GM21447 (cell line): Measurements from ENCODE around the gene NLRC5.

Experiments
- ATAC-seq: cut with Tn5 transposase; IDR thresholded peaks from one replicate; pipeline ENCODE4 v1.9.1; 2021; ENCODE audit not compliant: unreplicated experiment

NLRC5 gene, protein sequence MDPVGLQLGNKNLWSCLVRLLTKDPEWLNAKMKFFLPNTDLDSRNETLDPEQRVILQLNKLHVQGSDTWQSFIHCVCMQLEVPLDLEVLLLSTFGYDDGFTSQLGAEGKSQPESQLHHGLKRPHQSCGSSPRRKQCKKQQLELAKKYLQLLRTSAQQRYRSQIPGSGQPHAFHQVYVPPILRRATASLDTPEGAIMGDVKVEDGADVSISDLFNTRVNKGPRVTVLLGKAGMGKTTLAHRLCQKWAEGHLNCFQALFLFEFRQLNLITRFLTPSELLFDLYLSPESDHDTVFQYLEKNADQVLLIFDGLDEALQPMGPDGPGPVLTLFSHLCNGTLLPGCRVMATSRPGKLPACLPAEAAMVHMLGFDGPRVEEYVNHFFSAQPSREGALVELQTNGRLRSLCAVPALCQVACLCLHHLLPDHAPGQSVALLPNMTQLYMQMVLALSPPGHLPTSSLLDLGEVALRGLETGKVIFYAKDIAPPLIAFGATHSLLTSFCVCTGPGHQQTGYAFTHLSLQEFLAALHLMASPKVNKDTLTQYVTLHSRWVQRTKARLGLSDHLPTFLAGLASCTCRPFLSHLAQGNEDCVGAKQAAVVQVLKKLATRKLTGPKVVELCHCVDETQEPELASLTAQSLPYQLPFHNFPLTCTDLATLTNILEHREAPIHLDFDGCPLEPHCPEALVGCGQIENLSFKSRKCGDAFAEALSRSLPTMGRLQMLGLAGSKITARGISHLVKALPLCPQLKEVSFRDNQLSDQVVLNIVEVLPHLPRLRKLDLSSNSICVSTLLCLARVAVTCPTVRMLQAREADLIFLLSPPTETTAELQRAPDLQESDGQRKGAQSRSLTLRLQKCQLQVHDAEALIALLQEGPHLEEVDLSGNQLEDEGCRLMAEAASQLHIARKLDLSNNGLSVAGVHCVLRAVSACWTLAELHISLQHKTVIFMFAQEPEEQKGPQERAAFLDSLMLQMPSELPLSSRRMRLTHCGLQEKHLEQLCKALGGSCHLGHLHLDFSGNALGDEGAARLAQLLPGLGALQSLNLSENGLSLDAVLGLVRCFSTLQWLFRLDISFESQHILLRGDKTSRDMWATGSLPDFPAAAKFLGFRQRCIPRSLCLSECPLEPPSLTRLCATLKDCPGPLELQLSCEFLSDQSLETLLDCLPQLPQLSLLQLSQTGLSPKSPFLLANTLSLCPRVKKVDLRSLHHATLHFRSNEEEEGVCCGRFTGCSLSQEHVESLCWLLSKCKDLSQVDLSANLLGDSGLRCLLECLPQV (N-terminal part only)

DNA sequence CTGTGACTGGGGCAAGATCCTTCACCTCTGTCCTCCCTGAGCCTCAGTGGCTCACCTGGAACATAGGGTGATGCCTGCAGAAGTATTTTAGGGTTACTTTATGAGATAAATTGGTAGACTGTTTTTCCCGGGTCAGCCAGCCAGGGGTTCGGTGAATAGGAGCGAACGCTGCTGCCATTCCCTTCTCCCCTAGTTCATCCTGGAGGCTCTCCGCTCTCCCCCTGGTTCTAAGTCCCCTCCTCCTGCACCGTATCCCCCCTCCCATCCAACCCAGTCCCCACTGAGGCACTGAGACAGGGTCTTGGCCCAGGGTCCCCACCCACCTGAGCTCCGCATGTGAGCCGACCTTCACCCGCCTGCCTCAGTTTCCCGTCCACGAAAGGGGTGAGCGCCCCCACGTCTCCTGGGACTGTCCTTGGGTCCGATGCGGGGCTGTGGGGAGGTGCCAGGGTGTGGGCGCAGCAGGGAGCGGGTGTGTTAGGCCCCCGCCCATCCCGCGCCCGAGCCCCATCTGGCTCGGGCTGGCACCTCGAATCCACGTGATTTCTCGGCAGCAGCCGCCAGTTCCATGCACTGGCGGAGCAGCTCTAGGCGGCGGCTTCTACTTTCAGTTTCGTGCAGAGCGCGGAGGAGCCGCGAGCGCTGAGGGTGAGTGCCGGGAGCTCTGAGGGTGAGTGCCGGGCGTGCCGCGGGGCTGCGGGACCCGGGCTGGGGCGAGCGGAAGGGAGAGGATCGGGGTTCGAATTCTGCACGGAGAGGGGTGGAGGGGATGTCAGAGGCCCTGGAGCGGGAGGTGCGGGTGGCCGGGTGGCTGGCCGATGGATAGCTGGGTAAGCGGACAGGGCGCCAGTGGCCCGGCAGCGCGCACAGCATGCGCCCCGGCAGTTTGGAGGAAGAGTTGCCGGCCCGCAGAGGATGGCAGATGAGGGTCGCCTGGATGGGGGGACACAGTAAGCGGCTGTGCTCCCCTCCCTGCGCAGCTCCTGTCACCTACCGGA lies at the start of gene NLRC5:
TSS of gene NLRC5 (plus strand) at position 610 of the 998 bp plus-strand sequence. CDS start 31,156 bp downstream, outside the sequence.
- ATAC-seq, result peak; percentile 69

DNA sequence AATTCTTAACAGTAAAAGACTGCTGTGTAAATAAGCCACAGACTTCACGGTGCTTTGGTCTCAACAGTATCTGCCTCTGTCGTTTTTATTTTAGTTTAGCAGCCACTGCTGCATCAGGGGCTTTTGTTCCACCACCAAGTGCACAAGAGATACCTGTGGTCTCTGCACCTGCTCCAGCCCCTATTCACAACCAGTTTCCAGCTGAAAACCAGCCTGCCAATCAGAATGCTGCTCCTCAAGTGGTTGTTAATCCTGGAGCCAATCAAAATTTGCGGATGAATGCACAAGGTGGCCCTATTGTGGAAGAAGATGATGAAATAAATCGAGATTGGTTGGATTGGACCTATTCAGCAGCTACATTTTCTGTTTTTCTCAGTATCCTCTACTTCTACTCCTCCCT lies 49.6 kb upstream of the NLRC5 start:
- no peak for ATAC-seq

DNA sequence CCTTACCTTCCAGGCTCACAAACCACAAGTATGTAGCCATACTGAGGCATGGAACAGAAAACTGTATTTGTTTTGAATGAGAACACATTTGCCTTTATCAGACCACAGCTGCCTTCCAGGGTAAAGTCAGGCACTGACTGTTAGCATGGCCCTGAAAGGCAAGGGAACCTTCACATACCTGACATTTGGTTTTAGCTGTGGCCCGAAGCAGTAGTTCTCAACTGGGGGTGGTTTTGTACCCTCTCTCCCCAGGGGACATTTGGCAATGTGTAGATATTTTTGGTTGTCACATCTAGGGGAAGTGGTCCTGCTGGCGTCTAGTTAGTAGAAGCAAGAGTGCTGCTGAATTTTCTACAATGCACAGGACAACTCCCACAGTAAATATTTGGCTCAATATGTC lies 48.3 kb upstream of the NLRC5 start:
- no peak for ATAC-seq

DNA sequence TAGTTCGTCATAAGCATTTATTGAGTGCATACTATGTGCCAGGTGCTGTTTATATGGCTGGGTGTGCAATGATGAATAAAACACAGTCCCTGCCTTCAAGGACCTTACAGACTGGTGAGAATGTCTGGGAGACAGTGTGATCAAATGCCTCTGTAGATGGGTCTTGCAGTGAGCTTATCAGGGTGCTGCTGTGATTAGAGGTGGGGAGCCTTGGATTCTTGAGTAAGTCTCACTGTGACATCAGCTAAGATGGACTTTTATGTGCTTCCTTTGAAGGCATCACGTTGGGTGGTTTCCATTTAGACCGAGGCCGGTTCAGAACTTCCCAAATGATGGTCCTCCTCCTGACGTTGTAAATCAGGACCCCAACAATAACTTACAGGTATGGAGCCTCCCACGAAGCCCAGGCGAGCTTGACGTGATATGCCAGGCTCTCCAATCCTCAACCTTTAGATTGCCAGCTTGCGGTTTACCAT lies 47.5 kb upstream of the NLRC5 start:
- ATAC-seq, result no peak

DNA sequence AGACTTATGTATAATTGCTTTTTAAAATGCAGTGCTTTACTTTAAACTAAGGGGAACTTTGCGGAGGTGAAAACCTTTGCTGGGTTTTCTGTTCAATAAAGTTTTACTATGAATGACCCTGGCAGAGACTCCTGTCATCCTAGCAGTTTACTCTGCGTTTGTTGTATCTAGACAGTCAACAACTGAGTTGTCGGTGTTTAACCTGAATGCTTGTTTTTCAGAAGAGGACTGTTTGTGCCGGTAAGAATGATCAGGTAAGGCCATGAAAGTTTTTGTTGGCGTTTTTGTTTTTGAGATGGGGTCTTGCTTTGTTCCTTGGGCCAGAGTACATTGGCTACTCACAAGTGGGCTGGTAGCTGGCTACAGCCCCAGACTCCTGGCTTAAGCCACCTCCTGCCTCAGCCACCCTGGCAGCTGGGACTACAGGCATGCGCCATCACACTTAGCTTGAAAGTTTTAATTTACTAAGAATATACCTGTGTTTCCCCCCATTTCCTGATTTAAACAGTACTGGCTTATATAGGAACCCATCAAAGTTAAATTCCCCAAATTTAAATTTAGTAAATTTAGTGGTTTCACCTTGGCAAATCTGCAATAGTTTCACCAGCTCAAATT lies 45.5 kb upstream of the NLRC5 start:
- no peak for ATAC-seq

DNA sequence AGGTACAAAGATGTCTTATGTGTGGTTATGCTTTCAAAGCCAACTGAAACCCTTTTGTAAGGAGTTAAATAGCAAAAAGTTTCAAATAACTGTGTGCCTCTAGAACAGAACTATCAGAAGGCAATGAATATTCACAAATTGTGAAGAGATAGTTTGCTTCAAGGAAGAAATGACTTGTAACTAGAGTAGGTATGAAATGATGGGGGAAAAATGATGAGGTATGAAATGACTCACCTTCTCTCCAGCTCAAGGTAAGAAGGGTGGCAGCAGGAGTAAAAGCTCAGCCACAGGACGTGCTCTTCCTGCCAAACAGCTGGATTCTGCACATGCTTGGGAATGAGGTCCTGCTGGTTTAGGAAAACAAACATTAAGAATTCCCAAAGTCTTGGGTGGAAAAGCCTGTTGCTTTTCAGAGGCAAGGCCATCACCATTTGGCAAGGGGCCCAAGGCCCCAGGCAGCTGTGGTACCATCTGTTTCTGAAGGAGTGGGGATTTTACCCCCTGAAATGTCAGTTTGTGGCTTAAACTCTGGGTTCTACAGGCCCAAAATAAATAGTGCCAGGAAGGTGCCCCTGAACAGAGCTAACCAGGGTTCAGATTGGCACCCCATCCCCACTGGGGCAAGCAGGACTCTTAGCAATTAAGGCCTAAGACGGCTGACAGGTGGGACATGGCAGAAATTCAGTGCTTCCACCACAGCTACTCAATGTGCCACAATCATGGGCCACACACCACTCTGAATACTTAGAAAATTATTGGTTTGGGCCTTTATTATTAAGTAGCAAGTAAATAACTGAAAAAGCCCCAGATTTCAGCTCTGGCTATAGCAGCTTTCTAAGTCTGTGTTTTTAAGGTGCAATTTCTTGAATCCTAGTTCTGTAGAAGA lies 44.2 kb upstream of the NLRC5 start:
- no peak for ATAC-seq

DNA sequence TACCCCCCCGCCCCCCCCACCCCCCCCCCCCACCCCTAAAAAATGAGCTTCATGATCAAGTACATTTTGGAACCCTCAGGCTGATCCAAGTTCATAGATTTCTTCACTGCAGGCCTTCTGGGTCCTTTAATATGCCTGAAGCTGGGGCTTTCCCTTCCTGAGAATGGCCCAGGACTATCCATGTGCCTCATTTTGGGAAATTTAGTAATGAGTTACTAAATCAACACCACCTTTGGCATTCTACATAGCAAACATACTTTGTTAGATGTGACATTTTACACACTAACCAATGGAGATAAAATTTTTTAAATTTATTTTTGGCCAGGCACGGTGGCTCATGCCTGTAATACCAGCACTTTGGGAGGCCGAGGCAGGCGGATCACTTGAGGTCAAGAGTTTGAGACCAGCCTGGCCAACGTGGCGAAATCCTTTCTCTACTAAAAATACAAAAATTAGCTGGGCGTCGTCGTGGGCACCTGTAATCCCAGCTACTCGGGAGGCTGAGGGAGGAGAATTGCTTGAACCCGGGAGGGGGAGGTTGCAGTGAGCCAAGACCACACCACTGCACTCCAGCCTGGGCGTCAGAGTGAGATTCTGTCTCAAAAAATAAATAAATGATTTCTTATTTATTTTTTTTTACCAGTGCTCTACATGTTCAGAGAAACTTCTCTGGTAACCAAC lies 43.4 kb upstream of the NLRC5 start:
- ATAC-seq, result no peak

DNA sequence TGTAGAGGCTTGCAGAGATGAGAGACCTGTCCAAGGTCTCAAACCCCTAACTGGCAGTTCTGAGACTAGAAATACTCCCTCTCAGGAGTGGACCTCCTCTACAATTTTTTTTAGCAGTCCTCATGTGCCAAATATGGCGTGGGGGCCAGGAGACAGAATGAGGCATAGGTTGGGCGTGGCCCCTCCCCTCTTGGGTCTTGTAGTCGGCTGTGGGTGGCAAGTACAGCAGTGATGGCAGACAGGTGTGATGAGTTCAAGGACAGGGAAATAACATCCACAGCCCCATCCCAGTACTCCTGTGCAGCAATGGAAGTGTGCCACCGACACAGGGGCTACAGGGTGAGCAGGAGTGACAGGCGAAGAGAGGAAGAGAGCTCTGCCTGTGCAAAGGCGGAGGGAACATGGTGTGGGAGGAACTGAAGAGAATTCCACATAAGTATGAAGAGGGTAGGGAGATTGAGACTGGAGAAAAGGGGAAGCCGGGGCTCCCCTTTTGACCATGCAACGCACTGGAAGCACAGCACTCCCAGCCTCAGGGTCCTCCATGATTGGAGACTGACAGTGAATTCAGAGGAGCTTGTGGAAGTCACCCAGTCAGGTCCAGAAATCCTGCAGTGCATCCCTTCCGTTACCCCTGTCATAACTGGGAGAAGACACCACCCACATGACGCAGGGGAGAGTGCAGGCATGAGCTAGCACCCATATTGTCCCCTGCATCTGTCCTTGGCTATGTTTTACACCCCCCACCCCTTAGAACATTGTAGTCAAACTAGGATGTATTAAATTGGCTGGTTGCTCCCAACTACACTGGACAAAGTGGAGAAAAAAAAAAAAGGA lies 42.4 kb upstream of the NLRC5 start:
- ATAC-seq, result no peak

DNA sequence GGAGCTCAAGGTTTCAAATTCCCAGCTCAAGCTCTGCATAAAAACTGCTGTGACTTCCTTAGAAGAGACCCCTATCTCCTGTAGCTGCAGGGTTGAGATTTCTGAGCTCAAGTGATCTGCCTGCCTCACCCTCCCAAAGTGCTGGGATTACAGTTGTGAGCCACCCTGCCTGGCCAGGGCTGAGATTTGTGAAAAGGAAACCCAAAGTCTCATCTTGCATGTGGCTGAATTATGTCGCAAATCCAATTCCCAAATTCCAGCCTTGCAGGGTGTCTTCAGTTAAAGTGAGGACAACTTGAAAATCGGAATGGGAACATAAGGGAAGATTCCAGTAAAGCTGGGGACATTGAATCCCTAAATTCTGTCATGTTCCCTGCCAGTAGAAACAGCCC lies 41.8 kb upstream of the NLRC5 start:
- ATAC-seq, result no peak

DNA sequence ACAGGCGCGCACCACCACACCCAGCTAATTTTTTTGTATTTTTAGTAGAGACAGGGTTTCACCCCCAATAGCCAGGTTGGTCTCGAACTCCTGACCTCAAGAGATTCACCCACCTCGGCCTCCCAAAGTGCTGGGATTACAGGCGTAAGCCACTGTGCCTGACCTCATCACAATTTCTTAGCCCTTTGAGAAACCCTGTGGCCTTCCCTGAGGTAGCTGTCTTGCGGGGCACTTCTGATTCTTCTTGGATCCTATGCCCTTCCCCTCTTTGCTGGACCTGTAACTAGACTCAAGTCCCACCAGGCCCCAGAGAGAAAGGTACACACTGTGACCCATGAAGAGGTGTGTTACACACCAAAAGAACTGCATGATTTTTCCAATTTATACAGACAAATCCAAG lies 41.1 kb upstream of the NLRC5 start:
- ATAC-seq, result no peak

DNA sequence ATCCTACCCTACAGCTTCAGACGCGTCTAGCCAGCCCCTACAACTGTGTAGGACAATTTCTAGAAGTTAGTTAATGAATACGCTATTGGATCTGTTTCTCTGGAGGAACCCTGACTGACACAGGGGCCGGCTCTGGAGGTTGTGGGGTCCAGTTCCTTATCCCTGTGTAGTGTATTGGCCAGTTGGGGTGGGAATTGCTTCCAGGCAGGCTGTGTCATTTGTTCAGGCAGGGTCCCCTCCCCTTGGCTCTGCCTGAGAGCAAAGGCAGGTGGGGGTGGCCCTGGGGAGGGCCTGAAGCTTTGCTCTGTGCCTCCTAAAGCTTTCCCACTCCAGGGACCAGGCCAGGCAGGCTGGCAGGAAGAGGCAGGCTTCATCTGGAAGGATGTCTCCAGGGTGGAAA lies 39.3 kb upstream of the NLRC5 start:
- no peak for ATAC-seq

DNA sequence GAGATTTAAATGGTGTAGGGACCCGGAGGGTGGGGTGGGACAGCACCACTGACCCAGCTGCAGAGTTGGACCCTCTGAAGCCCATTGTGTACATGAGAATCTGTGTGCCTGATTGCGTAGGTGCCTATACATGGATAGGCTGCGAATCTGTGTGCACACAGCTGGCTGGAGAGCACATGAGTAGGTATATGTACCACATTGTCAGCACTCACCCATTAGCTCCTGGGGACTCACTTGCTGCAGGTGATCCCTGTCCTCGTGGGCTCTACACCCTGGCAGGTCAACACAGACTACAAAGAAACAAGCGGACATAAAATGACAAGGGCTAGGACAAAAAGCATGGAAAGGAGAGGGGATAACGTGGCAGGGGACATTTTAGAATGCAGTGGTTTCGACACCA lies 38.9 kb upstream of the NLRC5 start:
- ATAC-seq, result no peak

DNA sequence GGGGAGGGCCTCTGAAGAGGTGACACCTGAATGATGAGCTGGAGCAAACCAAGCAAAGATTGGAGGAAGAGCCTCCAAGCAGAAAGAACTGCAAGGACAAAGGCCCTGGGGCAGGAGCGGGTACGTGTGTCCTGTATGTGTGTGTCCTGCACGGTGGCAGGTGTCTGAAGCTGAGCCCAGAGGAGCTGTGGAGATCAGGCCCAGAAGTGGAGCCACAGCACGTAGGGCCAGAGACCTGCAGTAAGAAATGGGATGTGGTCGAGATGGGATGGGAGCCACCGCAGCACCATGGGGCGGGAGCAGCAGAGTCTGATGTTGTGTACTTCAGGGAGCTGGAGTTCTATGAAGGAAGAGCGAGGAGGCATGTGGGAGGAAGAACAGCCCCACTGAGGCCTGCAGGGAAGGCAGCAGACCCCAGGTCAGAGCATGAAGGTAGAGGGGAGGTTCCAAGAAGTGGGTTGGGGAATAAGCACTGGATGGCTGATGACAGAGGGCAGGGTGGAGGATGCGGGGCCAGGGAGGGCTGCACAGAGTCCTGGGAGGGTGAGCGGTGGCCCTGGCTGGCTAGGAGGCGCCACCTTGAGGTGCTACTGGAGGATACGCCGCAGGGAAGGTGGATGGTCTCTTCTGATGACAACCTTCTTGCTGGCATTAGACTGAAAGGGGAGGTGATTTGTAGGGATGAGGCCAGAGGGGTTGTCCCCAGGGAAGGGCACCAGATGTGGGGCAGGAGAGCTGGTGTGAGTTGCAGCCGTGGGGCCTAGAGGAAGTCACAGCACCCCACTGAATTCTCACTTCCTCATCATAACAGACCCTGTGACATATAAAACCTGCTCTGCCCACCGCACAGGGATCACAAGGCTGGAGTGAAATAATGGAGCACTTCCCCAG lies 38.2 kb upstream of the NLRC5 start:
- ATAC-seq, result peak; percentile 67

DNA sequence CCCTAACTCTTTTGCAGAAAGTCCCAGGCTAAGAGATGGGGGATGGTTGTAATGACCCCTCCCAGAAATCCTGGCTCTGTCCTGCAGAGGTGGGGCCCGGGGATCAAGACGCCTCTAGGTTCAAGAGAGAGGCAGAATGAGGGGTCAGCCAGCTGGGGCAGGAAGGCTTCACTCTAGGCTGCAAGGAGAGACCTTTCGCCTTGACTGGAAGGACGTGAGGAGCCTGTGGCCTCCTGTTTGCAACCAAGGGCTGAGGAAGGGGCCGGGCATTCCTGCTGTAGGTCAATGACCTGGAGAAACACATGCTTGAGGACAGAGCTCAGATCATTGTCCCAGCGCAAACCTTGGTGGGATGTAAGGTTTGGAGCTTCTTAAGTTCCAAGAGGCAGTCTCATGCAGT lies 36.4 kb upstream of the NLRC5 start:
- ATAC-seq, result no peak

DNA sequence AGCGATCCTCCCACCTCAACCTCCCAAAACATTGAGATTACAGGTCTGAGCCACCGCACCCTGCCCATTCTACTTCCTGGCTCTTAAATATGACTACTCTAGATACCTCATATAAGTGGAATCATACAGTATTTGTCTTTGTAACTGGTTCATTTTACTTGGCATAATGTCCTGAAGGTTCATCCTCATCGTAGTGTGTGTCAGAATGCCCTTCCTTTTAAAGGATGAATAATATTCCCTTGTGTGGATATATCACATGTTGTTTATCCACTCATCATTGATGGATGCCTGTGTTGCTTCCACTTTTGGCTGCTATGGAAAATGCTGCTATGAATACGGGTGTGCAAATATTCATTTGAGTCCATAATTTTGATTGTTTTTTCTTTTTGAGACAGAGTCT lies 33.3 kb upstream of the NLRC5 start:
- ATAC-seq, result no peak

DNA sequence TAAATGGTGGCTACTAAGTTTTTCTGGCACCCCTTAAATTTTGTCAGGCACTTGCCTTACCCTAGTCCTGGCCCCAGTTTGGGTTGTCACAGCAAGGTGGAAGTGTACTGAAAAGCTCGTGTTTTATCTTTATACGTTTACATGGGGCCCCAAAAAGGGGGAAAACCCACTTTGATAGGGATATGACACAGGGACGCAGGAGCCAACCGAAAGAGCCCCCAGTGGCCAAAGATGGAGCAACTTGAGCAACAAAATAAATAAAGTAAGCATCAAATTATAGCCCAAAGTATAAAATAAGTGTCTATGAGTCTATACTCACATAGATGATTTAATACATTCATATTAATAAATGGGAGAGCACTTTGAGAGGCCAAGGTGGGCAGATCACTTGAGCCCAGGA lies 32.6 kb upstream of the NLRC5 start:
- no peak for ATAC-seq
